ENCODE data around the gene TFDP2. TPM values are rescaled to one million over a fixed set of nuclear protein-coding genes. Genes with fewer than 3 reads are reported as not detected.

TFDP2 gene
- total RNA-seq, 1 experiment from 2014 or later = 48.2 TPM

GRCh38 chr3:141950572-141951493 is 198.5 kb downstream of the TFDP2 start (continued):
- TF ChIP-seq ZBTB43 (CRISPR knock-in tag; IDR thresholded peaks at IDR 0.05) = no peak
- no peak for TF ChIP-seq NR3C1 (CRISPR knock-in tag; conservative IDR thresholded peaks at IDR 0.05; ENCODE audit: low read depth)
- TF ChIP-seq AR (CRISPR knock-in tag; IDR thresholded peaks at IDR 0.05) = no peak
- TF ChIP-seq TCF7 (CRISPR knock-in tag; IDR thresholded peaks at IDR 0.05; ENCODE audit: low read depth) = no peak
- TF ChIP-seq ELF4 (CRISPR knock-in tag; IDR thresholded peaks at IDR 0.05; ENCODE audit: low read depth) = no peak
- no peak for TF ChIP-seq CREM (CRISPR knock-in tag; IDR thresholded peaks at IDR 0.05)
- TF ChIP-seq ZNF396 (CRISPR knock-in tag; IDR thresholded peaks at IDR 0.05; ENCODE audit: borderline replicate concordance) = no peak
- TF ChIP-seq GRHL2 (CRISPR knock-in tag; IDR thresholded peaks at IDR 0.05; ENCODE audit: insufficient replicate concordance, severe bottlenecking) = no peak

GRCh38 chr3:141949972-141950371 is 199.4 kb downstream of the TFDP2 start:
- H3K36me3 Mint-ChIP-seq = peaks cover 19% of the 10 kb centered on the region
- POLR2A ChIA-PET = no interaction called here
- no peak for TF ChIP-seq SOX15 (CRISPR knock-in tag; IDR thresholded peaks at IDR 0.05)
- no peak for TF ChIP-seq MAX (CRISPR knock-in tag; IDR thresholded peaks at IDR 0.05)
- no peak for TF ChIP-seq ATF1 (CRISPR knock-in tag; IDR thresholded peaks at IDR 0.05)
- H3K27me3 Mint-ChIP-seq (ENCODE audit: low read depth) = no peaks in the 10 kb centered on the region
- no peaks in the 10 kb centered on the region; the same call in 1 of the 2 replicates for H3K4me1 Mint-ChIP-seq
- ATAC-seq (no peak), DNase-seq (ENCODE audit: low spot score) (no peak)
- H3K4me3 Mint-ChIP-seq = no peak overlapping the region
- no peak overlapping the region for H3K27ac Mint-ChIP-seq
- H3K9me3 Mint-ChIP-seq = no peaks in the 10 kb centered on the region
- CTCF ChIA-PET = interaction anchor here (0.6 kb wide), 1 partner anchor 105 kb away, joined by 5 read pairs; no protein-coding TSS in a partner anchor

GRCh38 chr3:141949399-141949798 is 199.9 kb downstream of the TFDP2 start:
- POLR2A ChIA-PET = no interaction called here
- no peak for ATAC-seq
- no peaks in the 10 kb centered on the region for H3K27me3 Mint-ChIP-seq (ENCODE audit: low read depth)
- TF ChIP-seq E2F5 (CRISPR knock-in tag; IDR thresholded peaks at IDR 0.05) (no peak), GABPB1 (CRISPR knock-in tag; IDR thresholded peaks at IDR 0.05) (no peak), MYBL2 (CRISPR knock-in tag; IDR thresholded peaks at IDR 0.05) (no peak), CBFB (CRISPR knock-in tag; IDR thresholded peaks at IDR 0.05; ENCODE audit: low read depth) (no peak), ATF1 (CRISPR knock-in tag; IDR thresholded peaks at IDR 0.05) (no peak), USF2 (CRISPR knock-in tag; IDR thresholded peaks at IDR 0.05) (no peak), SMAD4 (CRISPR knock-in tag; IDR thresholded peaks at IDR 0.05) (no peak), ZNF138 (CRISPR knock-in tag; conservative IDR thresholded peaks at IDR 0.05) (no peak), NR2C2 (CRISPR knock-in tag; IDR thresholded peaks at IDR 0.05) (no peak), PREB (CRISPR knock-in tag; IDR thresholded peaks at IDR 0.05; ENCODE audit: borderline replicate concordance) (no peak), HMGXB4 (CRISPR knock-in tag; IDR thresholded peaks at IDR 0.05) (no peak), ETV6 (CRISPR knock-in tag; IDR thresholded peaks at IDR 0.05) (no peak), IRF1 (CRISPR knock-in tag; IDR thresholded peaks at IDR 0.05) (no peak)

More at GRCh38 chr3:141949399-141949798, 199.9 kb downstream of the TFDP2 start:
- DNase-seq (ENCODE audit: low spot score) = no peak
- H3K36me3 Mint-ChIP-seq = peaks cover 19% of the 10 kb centered on the region
- H3K4me1 Mint-ChIP-seq = no peaks in the 10 kb centered on the region; the same call in 1 of the 2 replicates
- H3K9me3 Mint-ChIP-seq = no peaks in the 10 kb centered on the region
- no peak overlapping the region; the same call in 1 of the 2 replicates for H3K27ac Mint-ChIP-seq
- H3K4me3 Mint-ChIP-seq = no peak overlapping the region
- CTCF ChIA-PET = interaction anchor here (0.6 to 1.1 kb wide), 3 partner anchors 11 to 156 kb away, joined by 4 to 5 read pairs (median 4); no protein-coding TSS in a partner anchor

Measured in WTC11 (cell line).